ENCODE measurements around the gene KRT71. TPM values are rescaled to one million over a fixed set of nuclear protein-coding genes. Genes with fewer than 3 reads are reported as not detected.

Gene KRT71
- total RNA-seq, 1 experiment from 2014 or later, result not detected

DNA sequence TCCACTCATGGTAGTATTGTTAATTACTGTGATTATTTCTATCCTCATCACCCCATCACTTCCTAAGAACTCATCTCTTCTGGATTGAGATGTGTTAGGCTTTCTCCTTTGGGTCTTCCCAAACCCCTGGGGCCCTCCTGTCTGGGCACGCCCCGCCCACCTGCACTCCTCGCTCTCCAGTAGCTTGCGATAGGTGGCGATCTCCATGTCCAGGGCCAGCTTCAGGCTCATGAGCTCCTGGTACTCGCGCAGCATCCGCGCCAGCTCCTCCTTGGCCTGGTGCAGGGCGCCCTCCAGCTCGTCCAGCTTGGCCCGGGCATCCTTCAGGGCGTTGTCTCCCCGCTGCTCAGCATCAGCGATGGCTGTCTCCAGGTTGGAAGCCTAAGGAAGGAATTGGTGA, 6.8 kb downstream of the KRT71 start:
- ChIA-PET RAD21 (ENCODE audit: low non-redundant PET in 1 of 2, low total read pairs in 2 of 2, uncharacterized antibody in 2 of 2, unreplicated experiment in 2 of 2) (no interaction called here), CTCF (interaction anchor here (2.0 kb wide), 1 partner anchor 151 kb away, joined by 10 read pairs; no protein-coding TSS in a partner anchor), POLR2A (no interaction called here)
- TF ChIP-seq EGR1 (IDR thresholded peaks at IDR 0.05; ENCODE audit: low read depth) (no peak), YY1 (IDR thresholded peaks at IDR 0.05; ENCODE audit: extremely low read depth, insufficient replicate concordance, low read depth, low read length) (no peak), EZH2phosphoT487 (IDR thresholded peaks at IDR 0.05; ENCODE audit: borderline replicate concordance) (no peak), SP1 (IDR thresholded peaks at IDR 0.05; ENCODE audit: low read depth) (no peak), JUND (IDR thresholded peaks at IDR 0.05) (no peak), CEBPB (IDR thresholded peaks at IDR 0.05; ENCODE audit: low read depth) (no peak), SIN3A (IDR thresholded peaks at IDR 0.05; ENCODE audit: low read depth) (no peak), RAD21 (IDR thresholded peaks at IDR 0.05; ENCODE audit: low read depth) (no peak), TCF7L2 (IDR thresholded peaks at IDR 0.05; ENCODE audit: borderline replicate concordance, extremely low read depth, insufficient read depth, insufficient read length) (no peak), POLR2A (IDR thresholded peaks at IDR 0.05; ENCODE audit: borderline replicate concordance, extremely low read depth, insufficient read depth, insufficient read length) (no peak), CBX3 (IDR thresholded peaks at IDR 0.05; ENCODE audit: low read depth) (no peak), ZNF274 (IDR thresholded peaks at IDR 0.05; ENCODE audit: low read depth, low read length) (no peak), SRF (IDR thresholded peaks at IDR 0.05; ENCODE audit: low read depth) (no peak), POLR2AphosphoS5 (IDR thresholded peaks at IDR 0.05; ENCODE audit: low read depth, low read length) (no peak)
- TF ChIP-seq, protein P1, sequence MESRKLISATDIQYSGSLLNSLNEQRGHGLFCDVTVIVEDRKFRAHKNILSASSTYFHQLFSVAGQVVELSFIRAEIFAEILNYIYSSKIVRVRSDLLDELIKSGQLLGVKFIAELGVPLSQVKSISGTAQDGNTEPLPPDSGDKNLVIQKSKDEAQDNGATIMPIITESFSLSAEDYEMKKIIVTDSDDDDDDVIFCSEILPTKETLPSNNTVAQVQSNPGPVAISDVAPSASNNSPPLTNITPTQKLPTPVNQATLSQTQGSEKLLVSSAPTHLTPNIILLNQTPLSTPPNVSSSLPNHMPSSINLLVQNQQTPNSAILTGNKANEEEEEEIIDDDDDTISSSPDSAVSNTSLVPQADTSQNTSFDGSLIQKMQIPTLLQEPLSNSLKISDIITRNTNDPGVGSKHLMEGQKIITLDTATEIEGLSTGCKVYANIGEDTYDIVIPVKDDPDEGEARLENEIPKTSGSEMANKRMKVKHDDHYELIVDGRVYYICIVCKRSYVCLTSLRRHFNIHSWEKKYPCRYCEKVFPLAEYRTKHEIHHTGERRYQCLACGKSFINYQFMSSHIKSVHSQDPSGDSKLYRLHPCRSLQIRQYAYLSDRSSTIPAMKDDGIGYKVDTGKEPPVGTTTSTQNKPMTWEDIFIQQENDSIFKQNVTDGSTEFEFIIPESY (IDR thresholded peaks at IDR 0.05; ENCODE audit: extremely low read depth, insufficient replicate concordance, low read length), result no peak
- TF ChIP-seq, protein P2, sequence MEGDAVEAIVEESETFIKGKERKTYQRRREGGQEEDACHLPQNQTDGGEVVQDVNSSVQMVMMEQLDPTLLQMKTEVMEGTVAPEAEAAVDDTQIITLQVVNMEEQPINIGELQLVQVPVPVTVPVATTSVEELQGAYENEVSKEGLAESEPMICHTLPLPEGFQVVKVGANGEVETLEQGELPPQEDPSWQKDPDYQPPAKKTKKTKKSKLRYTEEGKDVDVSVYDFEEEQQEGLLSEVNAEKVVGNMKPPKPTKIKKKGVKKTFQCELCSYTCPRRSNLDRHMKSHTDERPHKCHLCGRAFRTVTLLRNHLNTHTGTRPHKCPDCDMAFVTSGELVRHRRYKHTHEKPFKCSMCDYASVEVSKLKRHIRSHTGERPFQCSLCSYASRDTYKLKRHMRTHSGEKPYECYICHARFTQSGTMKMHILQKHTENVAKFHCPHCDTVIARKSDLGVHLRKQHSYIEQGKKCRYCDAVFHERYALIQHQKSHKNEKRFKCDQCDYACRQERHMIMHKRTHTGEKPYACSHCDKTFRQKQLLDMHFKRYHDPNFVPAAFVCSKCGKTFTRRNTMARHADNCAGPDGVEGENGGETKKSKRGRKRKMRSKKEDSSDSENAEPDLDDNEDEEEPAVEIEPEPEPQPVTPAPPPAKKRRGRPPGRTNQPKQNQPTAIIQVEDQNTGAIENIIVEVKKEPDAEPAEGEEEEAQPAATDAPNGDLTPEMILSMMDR (IDR thresholded peaks at IDR 0.05 in 2 of 3, conservative IDR thresholded peaks at IDR 0.05 in 1 of 3; ENCODE audit: borderline replicate concordance in 1 of 3, insufficient read depth in 1 of 3, low read depth in 2 of 3, low read length in 2 of 3), result no peak
- TF ChIP-seq, protein P3, sequence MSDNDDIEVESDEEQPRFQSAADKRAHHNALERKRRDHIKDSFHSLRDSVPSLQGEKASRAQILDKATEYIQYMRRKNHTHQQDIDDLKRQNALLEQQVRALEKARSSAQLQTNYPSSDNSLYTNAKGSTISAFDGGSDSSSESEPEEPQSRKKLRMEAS (IDR thresholded peaks at IDR 0.05), result no peak
- TF ChIP-seq, protein P4, sequence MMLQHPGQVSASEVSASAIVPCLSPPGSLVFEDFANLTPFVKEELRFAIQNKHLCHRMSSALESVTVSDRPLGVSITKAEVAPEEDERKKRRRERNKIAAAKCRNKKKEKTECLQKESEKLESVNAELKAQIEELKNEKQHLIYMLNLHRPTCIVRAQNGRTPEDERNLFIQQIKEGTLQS (IDR thresholded peaks at IDR 0.05), result no peak
- TF ChIP-seq, protein P5, sequence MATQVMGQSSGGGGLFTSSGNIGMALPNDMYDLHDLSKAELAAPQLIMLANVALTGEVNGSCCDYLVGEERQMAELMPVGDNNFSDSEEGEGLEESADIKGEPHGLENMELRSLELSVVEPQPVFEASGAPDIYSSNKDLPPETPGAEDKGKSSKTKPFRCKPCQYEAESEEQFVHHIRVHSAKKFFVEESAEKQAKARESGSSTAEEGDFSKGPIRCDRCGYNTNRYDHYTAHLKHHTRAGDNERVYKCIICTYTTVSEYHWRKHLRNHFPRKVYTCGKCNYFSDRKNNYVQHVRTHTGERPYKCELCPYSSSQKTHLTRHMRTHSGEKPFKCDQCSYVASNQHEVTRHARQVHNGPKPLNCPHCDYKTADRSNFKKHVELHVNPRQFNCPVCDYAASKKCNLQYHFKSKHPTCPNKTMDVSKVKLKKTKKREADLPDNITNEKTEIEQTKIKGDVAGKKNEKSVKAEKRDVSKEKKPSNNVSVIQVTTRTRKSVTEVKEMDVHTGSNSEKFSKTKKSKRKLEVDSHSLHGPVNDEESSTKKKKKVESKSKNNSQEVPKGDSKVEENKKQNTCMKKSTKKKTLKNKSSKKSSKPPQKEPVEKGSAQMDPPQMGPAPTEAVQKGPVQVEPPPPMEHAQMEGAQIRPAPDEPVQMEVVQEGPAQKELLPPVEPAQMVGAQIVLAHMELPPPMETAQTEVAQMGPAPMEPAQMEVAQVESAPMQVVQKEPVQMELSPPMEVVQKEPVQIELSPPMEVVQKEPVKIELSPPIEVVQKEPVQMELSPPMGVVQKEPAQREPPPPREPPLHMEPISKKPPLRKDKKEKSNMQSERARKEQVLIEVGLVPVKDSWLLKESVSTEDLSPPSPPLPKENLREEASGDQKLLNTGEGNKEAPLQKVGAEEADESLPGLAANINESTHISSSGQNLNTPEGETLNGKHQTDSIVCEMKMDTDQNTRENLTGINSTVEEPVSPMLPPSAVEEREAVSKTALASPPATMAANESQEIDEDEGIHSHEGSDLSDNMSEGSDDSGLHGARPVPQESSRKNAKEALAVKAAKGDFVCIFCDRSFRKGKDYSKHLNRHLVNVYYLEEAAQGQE (IDR thresholded peaks at IDR 0.05; ENCODE audit: low read depth), result no peak
- Histone ChIP-seq H3K9me2 (ENCODE audit: insufficient read depth) (no peaks in the 10 kb centered on the region), H2AFZ (ENCODE audit: low read depth, low read length, poor library complexity, severe bottlenecking) (no peak overlapping the region), H4K20me1 (ENCODE audit: insufficient read depth) (no peaks in the 10 kb centered on the region), H3K9me3 (ENCODE audit: control insufficient read depth in 1 of 2, insufficient read depth in 1 of 2, low read depth in 1 of 2, low read length in 2 of 2) (no peaks in the 10 kb centered on the region), H3K27ac (ENCODE audit: low read depth, low read length) (no peak overlapping the region), H3K4me3 (replicated peaks in 1 of 2; ENCODE audit: low read depth in 1 of 2, low read length in 2 of 2) (no peak overlapping the region), H3K4me2 (ENCODE audit: low read length) (no peak overlapping the region), H3K36me3 (ENCODE audit: control insufficient read depth in 1 of 2, insufficient read depth in 2 of 2, low read length in 2 of 2) (no peaks in the 10 kb centered on the region), H3K79me2 (ENCODE audit: insufficient read depth, low read length) (no peaks in the 10 kb centered on the region), H3K9ac (ENCODE audit: low read length) (no peak overlapping the region), H3K27me3 (ENCODE audit: insufficient read depth, low read length) (no peaks in the 10 kb centered on the region), H3K4me1 (ENCODE audit: control insufficient read depth in 1 of 2, insufficient read depth in 2 of 2, low read length in 2 of 2) (peaks cover 0 to 8% of the 10 kb centered on the region in 2 experiments; a peak in 1 of 4 replicates)
- no TSS peak for BruUV-seq (replicated peaks)
- intact Hi-C loops (cut with micrococcal nuclease), result no loop called here
- ATAC-seq, result no peak
- DNase-seq (ENCODE audit: low read depth, low spot score), result no peak
